ENCODE results near the gene PRICKLE4. TPM values are rescaled to one million over a fixed set of nuclear protein-coding genes. Genes with fewer than 3 reads are reported as not detected.

PRICKLE4 gene
- total and polyA plus RNA-seq, 2 of the 13 experiments (the other 11 are each of a cell fraction or from before 2014, with no cell fraction given) = 0.92 to 1.2 TPM

GRCh38 chr6:41787219-41787917, 6.8 kb downstream of the PRICKLE4 start, which contains the start of gene TOMM6 (continued):
- TF ChIP-seq ZNF142 (CRISPR knock-in tag; IDR thresholded peaks at IDR 0.05) (peak; percentile 70; the same call in 1 of the 2 replicates), TFE3 (CRISPR knock-in tag; IDR thresholded peaks at IDR 0.05) (peak; percentile 57; the same call in 1 of the 2 replicates), BHLHE40 (IDR thresholded peaks at IDR 0.05; ENCODE audit: low read length) (no peak), ZNF879 (CRISPR knock-in tag; IDR thresholded peaks at IDR 0.05) (no peak), ZNF136 (CRISPR knock-in tag; IDR thresholded peaks at IDR 0.05; ENCODE audit: low read depth) (no peak), ZNF766 (CRISPR knock-in tag; IDR thresholded peaks at IDR 0.05; ENCODE audit: borderline replicate concordance) (peak; percentile 94; the same call in 1 of the 2 replicates), PAX8 (CRISPR knock-in tag; IDR thresholded peaks at IDR 0.05; ENCODE audit: borderline replicate concordance) (no peak), NRL (CRISPR knock-in tag; IDR thresholded peaks at IDR 0.05; ENCODE audit: borderline replicate concordance) (peak; percentile 62), ZNF501 (CRISPR knock-in tag; IDR thresholded peaks at IDR 0.05) (peak; percentile 93), KAT2B (IDR thresholded peaks at IDR 0.05; ENCODE audit: borderline replicate concordance, low read depth, low read length) (no peak), HNRNPL (IDR thresholded peaks at IDR 0.05; ENCODE audit: low read depth, low read length) (0 out of 2 replicates have a peak, but pooled peaks have one; percentile 30), TAF15 (IDR thresholded peaks at IDR 0.05; ENCODE audit: low read depth, low read length, poor library complexity, severe bottlenecking) (no peak), ZNF326 (CRISPR knock-in tag; IDR thresholded peaks at IDR 0.05; ENCODE audit: borderline replicate concordance) (no peak; the same call in 1 of the 2 replicates), SSRP1 (CRISPR knock-in tag; IDR thresholded peaks at IDR 0.05) (no peak; the same call in 1 of the 2 replicates), CC2D1A (CRISPR knock-in tag; IDR thresholded peaks at IDR 0.05) (peak; percentile 96)
- TF ChIP-seq, protein P1, sequence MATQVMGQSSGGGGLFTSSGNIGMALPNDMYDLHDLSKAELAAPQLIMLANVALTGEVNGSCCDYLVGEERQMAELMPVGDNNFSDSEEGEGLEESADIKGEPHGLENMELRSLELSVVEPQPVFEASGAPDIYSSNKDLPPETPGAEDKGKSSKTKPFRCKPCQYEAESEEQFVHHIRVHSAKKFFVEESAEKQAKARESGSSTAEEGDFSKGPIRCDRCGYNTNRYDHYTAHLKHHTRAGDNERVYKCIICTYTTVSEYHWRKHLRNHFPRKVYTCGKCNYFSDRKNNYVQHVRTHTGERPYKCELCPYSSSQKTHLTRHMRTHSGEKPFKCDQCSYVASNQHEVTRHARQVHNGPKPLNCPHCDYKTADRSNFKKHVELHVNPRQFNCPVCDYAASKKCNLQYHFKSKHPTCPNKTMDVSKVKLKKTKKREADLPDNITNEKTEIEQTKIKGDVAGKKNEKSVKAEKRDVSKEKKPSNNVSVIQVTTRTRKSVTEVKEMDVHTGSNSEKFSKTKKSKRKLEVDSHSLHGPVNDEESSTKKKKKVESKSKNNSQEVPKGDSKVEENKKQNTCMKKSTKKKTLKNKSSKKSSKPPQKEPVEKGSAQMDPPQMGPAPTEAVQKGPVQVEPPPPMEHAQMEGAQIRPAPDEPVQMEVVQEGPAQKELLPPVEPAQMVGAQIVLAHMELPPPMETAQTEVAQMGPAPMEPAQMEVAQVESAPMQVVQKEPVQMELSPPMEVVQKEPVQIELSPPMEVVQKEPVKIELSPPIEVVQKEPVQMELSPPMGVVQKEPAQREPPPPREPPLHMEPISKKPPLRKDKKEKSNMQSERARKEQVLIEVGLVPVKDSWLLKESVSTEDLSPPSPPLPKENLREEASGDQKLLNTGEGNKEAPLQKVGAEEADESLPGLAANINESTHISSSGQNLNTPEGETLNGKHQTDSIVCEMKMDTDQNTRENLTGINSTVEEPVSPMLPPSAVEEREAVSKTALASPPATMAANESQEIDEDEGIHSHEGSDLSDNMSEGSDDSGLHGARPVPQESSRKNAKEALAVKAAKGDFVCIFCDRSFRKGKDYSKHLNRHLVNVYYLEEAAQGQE (IDR thresholded peaks at IDR 0.05; ENCODE audit: borderline replicate concordance in 1 of 2, low read depth in 1 of 2, low read length in 2 of 2) = peak in 1 of 2 experiments; percentile 59; a peak in 1 of 4 replicates
- TF ChIP-seq, protein P2, sequence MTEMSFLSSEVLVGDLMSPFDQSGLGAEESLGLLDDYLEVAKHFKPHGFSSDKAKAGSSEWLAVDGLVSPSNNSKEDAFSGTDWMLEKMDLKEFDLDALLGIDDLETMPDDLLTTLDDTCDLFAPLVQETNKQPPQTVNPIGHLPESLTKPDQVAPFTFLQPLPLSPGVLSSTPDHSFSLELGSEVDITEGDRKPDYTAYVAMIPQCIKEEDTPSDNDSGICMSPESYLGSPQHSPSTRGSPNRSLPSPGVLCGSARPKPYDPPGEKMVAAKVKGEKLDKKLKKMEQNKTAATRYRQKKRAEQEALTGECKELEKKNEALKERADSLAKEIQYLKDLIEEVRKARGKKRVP (CRISPR knock-in tag; IDR thresholded peaks at IDR 0.05) = no peak

Data from HepG2 (cell line).